HTR-8/SVneo (cell line): ENCODE results near the gene SELENOW.
"Not testable (repeated sequence)": the region's sequence is repeated elsewhere in the genome, so short reads cannot be mapped to it uniquely, and the experiment has no call there.

ENCODE experiments used
- DNase-seq: peaks from one replicate; pipeline ENCODE4 v3.0.0; 2011; ENCODE audit warnings: low spot score, mixed read lengths; ENCODE audit not compliant: insufficient read length
- FAIRE-seq: peaks from 2 replicates; lab custom pipeline; 2011; peaks lifted over from hg19 to GRCh38; lab: Jason Lieb, UNC

SELENOW gene

DNA sequence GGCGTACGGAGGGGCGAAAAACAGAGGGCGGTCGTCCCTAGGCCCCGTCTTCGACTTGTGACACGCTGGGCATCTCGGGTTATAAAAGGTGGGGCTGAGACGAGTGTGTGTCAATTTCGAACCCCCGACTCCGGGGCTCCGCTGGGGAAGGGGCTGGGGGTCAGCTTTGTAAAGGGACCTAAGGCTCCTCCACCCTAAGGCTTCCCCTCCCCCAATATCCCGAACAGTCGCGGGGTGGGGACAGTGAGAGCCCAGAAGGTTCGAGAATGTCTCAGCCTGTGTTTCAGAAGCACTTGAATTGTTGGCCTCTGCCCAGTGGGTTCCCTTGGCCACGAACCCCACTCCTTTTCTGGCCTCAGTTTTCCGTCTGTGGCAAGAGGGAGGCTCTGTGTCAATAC, 450 bp downstream of the SELENOW start:
- DNase-seq: no peak
- FAIRE-seq: no peak

GRCh38 chr19:47779524-47780214, 1.2 kb downstream of the SELENOW start:
- no peak for DNase-seq
- FAIRE-seq: no peak

- FAIRE-seq: no peak
These were observed 1.7 kb downstream of the SELENOW start for GRCh38 chr19:47780215-47780551.

DNA sequence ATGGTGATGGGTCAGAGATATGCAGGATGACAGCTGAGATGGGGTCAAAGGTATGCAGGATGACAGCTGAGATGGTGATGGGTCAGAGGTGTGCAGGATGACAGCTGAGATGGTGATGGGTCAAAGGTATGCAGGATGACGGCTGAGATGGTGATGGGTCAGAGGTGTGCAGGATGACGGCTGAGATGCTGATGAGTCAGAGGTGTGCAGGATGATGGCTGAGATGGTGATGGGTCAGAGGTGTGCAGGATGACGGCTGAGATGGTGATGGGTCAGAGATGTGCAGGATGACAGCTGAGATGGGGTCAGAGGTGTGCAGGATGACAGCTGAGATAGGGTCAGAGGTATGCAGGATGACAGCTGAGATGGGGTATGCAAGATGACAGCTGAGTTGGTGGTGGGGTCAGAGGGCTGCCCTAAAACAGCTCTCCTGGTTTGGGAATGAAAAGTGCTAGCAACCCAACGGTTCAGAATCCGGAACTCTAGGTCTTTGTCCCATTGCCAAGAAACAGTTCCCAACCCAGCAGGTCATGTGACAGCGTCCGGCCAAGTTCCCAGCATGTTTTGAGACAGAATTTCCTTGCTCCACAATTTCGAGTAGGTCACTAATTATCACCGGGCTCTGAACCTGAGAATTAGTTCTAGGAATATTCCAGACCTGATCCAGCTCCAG, 3.2 kb downstream of the SELENOW start:
- DNase-seq: no peak
- FAIRE-seq: peak; percentile 62

More at GRCh38 chr19:47780215-47780551, 1.7 kb downstream of the SELENOW start:
- no peak for DNase-seq

DNA sequence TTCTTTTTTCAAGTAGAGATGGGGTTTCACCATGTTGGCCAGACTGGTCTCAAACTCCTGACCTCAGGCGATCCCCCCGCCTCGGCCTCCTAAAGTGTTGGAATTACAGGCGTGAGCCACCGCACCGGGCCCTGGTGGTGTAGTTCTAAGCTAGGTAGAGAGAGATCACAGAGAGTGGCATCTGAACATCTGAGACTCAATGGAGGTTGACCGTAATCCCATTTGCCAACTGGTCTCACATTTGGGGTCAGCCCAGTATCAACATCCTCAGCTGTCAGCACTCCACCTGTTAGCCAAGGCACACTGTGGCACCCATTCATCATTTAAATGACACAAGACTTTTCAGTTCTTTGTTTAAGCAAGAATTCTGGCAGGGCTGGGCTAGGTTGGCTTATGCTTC, 8.1 kb downstream of the SELENOW start:
- no peak for FAIRE-seq
- DNase-seq: no peak

- DNase-seq, FAIRE-seq: not testable (repeated sequence)
These were observed 8.8 kb downstream of the SELENOW start for GRCh38 chr19:47787307-47787706.

GRCh38 chr19:47789811-47790210, 11.3 kb downstream of the SELENOW start:
- not testable (repeated sequence) for FAIRE-seq

GRCh38 chr19:47790398-47790814, 11.9 kb downstream of the SELENOW start:
- peak; percentile 85 for DNase-seq
- FAIRE-seq: peak; percentile 36

More at GRCh38 chr19:47789811-47790210, 11.3 kb downstream of the SELENOW start:
- DNase-seq: not testable (repeated sequence)

- DNase-seq: no peak
- no peak for FAIRE-seq
These were observed 14.1 kb downstream of the SELENOW start for GRCh38 chr19:47792616-47793015.

- no peak for FAIRE-seq
- DNase-seq: no peak
These were observed 16.0 kb downstream of the SELENOW start for GRCh38 chr19:47794526-47794925.

GRCh38 chr19:47796785-47797184, 18.3 kb downstream of the SELENOW start:
- DNase-seq (no peak), FAIRE-seq (no peak)

DNA sequence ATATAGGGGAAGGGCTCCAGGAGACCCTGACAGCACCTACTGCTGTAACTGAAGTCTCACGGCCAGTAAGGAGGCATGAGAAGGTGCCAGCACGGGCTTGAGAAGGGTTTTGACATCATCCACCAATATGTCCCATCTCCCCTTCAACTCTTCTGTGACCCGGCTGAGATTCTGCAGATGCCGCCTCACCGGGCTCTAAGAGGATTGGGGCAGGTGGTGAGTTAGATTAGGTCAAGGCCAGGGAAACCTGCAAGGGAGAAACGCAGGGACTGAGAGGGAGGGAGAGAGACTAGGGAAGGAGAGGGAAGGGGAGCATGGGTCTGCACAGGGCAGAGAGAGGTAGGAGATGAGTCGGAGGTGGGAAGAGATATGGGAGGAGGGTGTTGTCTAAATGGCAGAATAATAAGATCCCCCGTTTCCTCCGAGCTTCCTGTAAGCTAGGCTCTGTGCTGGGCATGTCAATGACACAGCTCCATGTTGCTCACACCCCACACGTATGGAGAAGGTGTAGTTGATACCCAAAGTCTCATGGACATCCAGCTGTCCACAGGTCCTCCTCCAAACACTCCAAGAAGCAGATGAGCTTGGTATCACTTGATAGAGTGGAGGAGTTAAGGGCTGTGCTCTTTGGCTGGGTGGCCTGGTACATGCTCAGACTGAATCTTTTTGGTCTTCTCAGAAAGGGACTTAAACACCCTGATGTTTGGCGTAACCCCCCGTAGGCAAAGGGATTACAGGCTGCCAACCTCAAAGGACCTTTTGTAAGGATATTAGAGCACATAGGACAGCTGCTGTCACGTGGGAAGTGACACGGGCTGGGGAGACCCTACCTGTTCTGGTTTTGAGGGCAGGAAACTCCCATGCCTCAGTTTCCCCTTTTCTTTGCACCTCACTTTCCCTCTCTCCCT, 19.7 kb downstream of the SELENOW start:
- FAIRE-seq (no peak), DNase-seq (no peak)

GRCh38 chr19:47798904-47799266, 20.4 kb downstream of the SELENOW start:
- FAIRE-seq (no peak), DNase-seq (no peak)

GRCh38 chr19:47801270-47801669, 22.8 kb downstream of the SELENOW start:
- FAIRE-seq: no peak

GRCh38 chr19:47802521-47803043, 24.1 kb downstream of the SELENOW start:
- DNase-seq (no peak), FAIRE-seq (no peak)

More at GRCh38 chr19:47801270-47801669, 22.8 kb downstream of the SELENOW start:
- DNase-seq: no peak

- FAIRE-seq, DNase-seq: not testable (repeated sequence)
These were observed 24.6 kb downstream of the SELENOW start for GRCh38 chr19:47803148-47803547.

DNA sequence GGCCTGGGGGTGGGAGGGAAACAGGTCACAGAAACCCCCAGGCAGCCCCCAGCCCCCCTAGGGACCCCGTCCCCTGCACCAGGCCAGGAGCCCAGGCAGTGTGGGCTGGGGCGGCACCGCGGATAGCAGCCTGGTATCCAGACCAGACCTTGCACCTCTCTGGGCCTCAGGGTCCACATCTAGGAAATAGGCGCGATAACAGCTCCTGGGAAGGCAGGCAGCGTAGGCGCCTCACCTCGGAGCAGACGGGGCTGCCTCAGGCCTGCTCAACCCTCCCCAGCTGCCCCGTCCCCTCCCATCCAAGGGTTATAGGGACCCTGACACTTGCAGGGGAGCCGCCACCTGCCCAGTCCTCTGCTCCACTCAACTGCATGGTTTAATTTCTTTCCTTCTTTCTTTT, 25.2 kb downstream of the SELENOW start:
- DNase-seq, FAIRE-seq: not testable (repeated sequence)

- DNase-seq: not testable (repeated sequence)
- FAIRE-seq: peak; percentile 51
These were observed 25.9 kb downstream of the SELENOW start, which contains the start of gene TPRX1 for GRCh38 chr19:47804451-47804850. Gene TPRX1, minus strand, starts transcription at chr19:47804551. Its CDS starts 12 bp downstream, at chr19:47804539.

DNA sequence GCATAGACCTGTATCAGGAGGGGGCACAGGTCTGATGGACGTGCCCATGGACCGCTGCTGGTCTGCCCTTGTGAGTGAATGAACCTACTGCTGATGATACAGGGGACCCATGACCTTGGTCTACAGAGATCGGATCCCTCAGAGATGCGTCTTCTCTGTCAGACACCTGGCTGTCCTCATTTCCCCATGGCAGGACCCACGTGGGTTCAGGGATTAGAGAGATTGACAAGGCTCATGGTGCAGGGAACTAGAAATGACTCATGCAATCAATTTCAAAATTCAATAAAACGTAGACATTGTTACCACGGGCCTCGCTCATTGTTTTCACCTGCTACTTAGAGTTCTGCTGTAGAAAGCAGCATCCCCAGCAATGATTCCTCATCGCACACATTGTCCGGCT, 26.8 kb downstream of the SELENOW start:
- DNase-seq (no peak), FAIRE-seq (peak; percentile 20)

DNA sequence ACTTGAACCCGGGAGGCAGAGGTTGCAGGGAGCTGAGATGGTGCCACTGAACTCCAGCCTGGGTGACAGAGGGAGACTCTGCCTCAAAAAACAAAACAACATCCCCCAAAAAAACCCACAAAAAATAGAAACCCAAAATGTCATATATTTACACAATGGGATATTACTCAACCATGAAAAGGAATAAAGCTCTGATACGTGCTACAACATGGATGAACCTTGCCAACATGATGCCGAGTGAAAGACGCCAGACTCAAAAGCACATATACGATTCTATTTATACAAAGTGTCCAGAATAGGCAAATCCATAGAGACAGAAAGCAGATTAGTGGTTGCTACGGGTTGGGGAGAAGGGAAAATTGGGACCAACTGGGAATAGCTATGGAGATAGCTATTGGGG, 27.9 kb downstream of the SELENOW start:
- FAIRE-seq (no peak), DNase-seq (no peak)
